KG1 (cell line): ENCODE results near the gene CHL1.

Source experiments
- DNase-seq: peaks from one replicate; lab custom pipeline; 2025; lab: John Stamatoyannopoulos, UW

The CHL1 gene, protein sequence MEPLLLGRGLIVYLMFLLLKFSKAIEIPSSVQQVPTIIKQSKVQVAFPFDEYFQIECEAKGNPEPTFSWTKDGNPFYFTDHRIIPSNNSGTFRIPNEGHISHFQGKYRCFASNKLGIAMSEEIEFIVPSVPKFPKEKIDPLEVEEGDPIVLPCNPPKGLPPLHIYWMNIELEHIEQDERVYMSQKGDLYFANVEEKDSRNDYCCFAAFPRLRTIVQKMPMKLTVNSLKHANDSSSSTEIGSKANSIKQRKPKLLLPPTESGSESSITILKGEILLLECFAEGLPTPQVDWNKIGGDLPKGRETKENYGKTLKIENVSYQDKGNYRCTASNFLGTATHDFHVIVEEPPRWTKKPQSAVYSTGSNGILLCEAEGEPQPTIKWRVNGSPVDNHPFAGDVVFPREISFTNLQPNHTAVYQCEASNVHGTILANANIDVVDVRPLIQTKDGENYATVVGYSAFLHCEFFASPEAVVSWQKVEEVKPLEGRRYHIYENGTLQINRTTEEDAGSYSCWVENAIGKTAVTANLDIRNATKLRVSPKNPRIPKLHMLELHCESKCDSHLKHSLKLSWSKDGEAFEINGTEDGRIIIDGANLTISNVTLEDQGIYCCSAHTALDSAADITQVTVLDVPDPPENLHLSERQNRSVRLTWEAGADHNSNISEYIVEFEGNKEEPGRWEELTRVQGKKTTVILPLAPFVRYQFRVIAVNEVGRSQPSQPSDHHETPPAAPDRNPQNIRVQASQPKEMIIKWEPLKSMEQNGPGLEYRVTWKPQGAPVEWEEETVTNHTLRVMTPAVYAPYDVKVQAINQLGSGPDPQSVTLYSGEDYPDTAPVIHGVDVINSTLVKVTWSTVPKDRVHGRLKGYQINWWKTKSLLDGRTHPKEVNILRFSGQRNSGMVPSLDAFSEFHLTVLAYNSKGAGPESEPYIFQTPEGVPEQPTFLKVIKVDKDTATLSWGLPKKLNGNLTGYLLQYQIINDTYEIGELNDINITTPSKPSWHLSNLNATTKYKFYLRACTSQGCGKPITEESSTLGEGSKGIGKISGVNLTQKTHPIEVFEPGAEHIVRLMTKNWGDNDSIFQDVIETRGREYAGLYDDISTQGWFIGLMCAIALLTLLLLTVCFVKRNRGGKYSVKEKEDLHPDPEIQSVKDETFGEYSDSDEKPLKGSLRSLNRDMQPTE (N-terminal part only)

DNA sequence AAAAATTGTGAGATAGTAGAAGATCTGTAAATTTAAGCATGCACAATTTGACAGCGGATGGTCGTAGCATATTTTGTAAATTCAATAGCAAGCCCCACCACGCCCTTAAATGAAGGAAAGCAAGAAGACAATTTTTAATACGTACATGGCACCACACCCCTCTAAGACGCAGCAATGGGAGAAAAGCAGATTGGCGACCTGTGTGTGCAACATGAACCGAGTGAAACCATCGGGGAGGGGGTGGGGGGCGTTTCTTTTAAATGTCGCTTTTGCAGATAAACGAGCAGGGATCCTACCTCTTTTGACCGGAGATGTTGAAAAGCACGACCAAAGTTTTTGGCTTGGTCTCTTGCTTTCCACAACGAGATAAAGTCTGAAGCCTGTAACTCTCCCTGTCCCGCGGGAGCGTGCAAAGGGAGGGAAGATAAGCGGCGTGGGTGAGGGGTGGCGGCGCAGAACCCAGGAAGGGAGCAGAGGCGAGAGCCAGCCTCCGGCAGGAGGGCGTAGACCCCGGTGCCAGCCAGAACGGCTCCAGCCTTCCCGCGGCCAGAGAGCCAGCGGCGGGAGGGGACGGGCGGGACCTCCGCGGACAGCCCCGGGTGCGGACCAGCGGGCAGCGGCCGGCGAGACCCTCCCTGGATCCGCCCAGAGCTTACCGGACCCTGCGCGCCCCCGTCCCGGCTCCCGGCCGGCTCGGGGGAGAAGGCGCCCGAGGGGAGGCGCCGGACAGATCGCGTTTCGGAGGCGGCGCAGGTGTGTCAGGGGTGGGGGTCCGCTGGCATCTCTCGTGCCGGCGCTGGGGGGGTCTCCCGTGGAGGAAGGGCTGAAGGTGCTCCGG is at the start of gene CHL1:
CHL1 (plus strand) TSS at position 453 of the 838 bp plus-strand sequence. CDS start 123,014 bp downstream, outside the sequence.
- no peak for DNase-seq

DNA sequence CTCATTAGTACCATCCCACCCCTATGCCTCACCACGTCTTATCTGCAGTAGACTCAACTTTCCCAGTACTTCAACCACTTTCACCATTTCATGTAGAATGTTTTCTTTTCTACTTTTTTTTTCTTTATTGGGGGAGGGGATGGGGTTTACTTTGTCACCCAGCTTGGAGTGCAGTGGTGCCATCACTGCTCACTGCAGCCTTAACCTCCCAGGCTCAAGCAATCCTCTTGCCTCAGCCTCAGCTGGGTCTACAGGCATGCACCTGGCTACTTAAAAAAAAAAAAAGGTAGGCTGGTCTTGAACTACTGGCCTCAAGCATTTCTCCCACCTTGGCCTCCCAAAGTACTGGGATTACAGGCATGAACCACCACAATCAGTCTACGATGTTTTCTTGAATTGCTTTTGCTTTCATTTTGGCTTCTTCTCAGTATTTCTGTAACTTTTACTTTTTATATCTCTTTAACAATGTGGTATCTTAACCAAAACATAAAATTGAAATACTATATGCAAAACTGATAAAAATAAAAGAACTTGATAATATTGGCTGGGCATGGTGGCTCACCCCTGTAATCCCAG is 44.9 kb upstream of the CHL1 start:
- no peak for DNase-seq

DNA sequence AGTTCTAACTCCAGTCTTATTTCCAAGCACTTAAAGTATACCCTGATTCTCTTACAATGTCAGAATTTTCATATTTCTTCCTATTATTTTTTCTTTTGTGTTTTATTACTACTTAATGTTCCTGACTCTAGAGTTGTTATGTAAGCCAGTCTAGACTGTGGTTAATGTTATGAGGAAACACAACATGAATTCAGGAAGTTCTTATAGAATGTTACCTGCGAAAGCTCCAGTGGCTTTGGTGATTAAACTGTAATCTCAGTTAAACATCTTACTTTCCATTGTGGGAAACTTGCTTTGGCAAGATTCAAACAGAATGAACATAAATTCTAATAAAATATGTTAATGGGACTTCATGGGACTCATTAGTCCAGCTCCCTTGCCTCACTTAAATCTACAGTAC is 36.6 kb upstream of the CHL1 start:
- no peak for DNase-seq

DNA sequence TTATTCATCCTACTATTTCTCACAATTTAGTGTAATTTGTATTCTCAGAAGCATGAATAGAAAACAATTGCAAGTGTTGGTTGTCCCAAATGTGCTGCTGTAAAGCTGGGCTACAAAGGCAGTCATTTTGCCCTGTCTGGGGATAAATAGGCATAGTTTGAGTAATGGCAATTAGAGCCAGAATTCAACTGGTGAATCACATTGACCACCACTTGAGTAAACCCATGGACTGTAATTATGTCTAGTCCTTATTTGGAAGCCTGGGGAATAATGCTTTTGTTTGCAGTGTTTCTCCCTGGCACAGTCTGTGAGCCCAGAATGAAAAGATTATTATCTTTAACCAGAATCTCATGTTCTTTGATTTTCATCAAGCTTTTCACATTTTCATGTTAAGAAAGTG is 30.5 kb upstream of the CHL1 start:
- no peak for DNase-seq

- no peak for DNase-seq
Measured at GRCh38 chr3:166799-167198, 29.8 kb upstream of the CHL1 start.

GRCh38 chr3:173886-174285 is 22.7 kb upstream of the CHL1 start:
- no peak for DNase-seq

DNA sequence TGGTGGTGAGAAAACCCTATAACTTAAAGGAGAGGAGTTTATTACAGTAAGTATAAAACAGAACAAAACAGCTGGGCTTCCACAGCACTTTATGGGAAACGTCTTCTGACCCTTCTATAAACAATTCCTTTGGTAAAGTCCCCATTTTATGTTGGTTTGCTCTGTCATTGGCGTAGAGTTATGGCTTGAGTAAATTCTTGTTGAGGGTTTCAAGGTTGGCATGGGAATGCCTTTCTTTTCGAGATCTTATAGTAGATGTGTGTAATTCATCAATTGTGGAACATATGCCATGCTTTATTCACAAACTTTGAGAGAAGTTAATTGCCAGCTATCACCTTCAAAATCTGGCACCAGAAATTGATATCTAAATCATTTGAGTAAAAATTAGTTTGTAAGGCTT is 11.6 kb upstream of the CHL1 start:
- DNase-seq: no peak

DNA sequence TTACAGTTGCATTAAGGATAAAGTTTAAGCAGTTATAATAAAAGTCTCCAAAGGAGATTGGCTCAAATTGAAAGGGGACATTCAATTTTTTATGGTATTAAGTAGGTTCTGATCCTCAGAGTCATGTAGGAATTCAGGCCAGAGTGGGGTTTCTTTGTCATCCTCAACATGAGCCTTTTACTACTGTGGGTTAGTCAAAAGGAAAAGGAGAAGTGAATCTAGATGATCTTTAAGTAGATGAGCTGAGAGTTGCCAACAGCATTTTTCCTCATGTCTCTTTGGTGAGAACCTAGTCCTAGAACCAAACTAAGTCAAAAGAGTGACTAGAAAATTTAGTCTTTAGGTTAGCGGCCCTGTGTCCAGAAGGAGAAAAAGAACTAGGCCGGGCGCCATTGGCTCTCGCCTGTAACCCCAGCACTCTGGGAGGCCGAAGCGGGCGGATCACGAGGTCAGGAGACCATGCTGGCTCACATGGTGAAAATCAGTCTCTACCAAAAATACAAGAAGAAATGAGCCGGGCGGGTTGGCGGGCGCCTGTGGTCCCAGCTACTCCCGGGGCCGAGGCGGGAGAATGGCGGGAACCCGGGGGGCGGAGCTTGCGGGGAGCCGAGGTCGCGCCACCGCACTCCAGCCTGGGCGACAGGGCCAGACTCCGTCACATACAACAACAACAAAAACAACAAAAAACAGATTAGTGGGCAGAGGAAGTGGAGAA is 4.2 kb upstream of the CHL1 start:
- no peak for DNase-seq

DNA sequence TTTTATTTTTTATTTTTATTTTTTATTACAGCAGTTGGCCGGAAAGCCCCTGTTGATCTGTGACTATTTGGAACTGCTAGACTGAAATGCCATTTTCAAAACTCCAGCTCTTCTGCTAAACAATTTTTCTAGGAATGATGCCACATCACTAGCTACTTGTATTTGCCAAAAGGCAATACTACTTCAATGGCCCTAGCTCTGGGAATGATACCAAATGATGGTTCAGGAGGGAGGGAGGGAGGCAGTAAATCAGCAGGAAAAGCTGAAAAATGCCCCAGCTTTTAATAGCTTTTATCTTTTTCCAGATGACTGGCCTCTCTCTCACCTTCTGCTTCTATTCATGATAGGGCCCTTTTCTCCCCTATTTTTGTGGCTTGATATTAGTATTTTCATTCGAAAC is 2.6 kb upstream of the CHL1 start:
- DNase-seq: no peak

DNA sequence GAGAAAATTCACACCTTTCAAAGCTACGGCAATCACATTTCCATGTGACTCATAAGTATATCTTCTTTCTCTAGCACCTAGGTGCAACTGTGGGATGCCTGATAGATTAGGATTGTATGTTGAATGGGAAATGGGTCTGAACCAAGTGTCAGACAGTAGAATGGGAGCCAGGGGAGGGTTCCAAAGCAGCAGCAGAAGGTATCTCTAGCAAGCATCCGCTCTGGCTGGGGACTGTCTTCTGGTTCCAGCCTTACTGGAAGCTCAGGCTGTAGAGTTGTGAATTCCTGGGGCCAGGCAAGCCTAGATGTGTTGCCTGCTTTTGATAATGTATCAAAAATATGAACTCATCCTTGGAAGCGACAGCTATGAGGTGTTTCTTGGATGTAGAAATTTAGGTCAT is 2.1 kb upstream of the CHL1 start:
- no peak for DNase-seq

- DNase-seq: no peak
Measured at GRCh38 chr3:195666-196065, 897 bp upstream of the CHL1 start.

- no peak for DNase-seq
Measured at GRCh38 chr3:197149-197827, 725 bp downstream of the CHL1 start.

DNA sequence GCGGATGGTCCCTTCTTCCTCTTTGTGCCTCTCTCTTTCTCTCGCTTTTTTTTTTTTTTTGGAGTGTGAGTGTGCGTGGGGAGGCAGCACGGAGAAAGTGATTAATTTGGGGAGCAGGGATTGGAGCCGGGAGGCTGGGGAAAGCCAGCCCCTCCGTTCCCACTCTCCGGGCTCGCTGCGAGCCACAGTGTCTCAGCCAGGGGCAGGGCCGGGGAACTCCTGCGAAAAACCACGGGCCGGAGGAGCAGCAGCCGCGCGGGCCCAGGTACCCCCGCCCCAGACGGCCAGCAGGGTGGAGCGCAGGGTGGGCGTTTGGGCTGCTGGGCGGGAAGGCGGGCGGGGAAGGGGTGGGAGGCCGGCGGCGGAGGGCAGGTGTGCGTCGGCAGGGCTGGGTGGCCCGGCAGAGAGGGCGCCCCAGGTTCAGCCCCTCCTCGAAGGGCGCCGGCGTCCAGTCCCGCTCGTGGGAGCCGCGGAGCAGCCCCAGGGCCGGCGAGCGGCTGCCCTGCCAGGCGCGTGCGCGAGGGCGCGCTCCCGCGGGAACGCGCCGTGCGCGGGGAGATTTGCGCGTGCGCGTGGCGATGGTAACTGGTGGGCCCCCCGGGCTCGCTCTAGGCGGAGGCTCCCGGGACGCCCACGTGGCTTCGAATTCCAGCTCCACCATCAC is 1.4 kb downstream of the CHL1 start:
- no peak for DNase-seq

DNA sequence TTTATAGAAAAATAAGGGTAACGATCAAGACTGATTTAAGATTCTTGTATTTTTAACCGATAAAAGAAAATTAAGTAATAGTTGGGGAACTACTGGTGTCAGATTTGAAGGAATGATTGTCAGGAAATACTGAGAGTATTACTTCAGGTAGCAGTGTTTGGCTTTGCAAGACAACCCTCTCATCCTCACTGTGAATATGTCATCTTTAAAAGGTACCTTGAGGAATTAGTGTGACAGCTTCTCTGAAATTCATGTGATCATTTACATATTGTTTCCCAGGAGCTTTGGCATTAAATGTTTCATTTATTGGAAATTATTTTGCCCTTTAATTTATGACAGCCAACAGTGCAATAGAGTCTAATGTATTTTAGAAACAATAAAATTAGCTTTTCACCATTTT is 3.3 kb downstream of the CHL1 start:
- DNase-seq: no peak

DNA sequence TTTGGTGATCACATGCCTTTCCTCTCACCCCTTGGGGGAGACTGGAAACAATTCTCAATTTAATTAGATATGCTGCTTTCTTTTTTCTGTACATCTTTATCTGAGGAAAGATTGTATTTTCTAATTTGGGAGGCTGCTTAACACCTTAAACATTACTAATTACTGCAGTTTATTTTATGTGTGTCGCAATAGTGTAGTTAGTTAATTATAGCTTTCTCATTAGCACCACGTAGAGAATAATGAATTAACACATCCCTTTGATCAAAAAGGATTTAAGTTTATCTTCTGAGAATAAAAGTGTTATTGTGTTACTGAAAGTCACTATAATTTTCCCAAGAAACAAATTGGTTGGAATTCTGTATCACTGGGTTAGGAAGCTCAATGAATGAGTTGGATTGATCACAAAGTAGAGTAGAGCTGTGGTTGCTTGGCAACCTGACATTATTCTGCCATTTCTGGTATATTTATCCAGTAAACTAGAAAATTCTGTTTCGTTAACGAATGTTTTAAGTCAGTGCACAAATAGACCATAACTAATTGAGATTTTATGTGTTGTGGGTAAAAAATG is 4.3 kb downstream of the CHL1 start:
- no peak for DNase-seq

GRCh38 chr3:204102-204501 is 7.5 kb downstream of the CHL1 start:
- no peak for DNase-seq

- no peak for DNase-seq
Measured at GRCh38 chr3:207973-208372, 11.4 kb downstream of the CHL1 start.

- DNase-seq: no peak
Measured at GRCh38 chr3:210669-211068, 14.1 kb downstream of the CHL1 start.

GRCh38 chr3:212432-212831 is 15.9 kb downstream of the CHL1 start:
- DNase-seq: no peak
